ENCODE data around the gene NALCN. TPM values are rescaled to one million over a fixed set of nuclear protein-coding genes. Genes with fewer than 3 reads are reported as not detected.

The NALCN gene
- total and polyA plus RNA-seq, 4 donors: 0.11 to 0.64 (median 0.37) TPM

DNA sequence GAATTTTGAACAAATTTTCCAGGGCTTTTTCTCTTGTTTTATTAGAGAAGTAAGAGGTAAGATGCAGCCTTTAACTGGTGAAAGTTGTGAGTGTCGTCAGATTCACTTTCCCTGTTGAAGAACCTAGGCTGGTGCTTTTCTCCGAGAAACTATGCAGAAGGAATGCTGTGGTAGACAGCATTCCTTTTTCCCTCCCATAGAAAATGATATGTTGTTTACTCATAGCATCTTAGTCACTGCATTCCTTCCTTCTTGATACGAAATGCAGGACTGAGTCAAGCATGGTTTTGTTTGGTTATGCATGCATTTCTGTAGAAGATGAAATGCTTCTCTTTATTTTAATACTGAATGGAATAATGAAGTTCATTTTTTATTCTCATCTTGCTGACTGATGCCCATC, 39.6 kb upstream of the NALCN start:
- Histone ChIP-seq H3K4me3 (no peak overlapping the region), H3K27ac (ENCODE audit: low read depth in 1 of 2, low read length in 1 of 2) (no peak overlapping the region), H3K4me1 (ENCODE audit: control insufficient read depth in 5 of 5, insufficient read depth in 5 of 5, low read length in 5 of 5) (peaks cover 0 to 2% (median 0%) of the 10 kb centered on the region in 5 donors), H3K27me3 (ENCODE audit: control insufficient read depth in 3 of 3, insufficient read depth in 3 of 3, low read length in 2 of 3) (no peaks in the 10 kb centered on the region), H3K36me3 (ENCODE audit: control insufficient read depth in 4 of 4, insufficient read depth in 4 of 4, low read length in 4 of 4) (no peaks in the 10 kb centered on the region), H3K9ac (ENCODE audit: insufficient read depth in 1 of 2, low read length in 2 of 2) (no peak overlapping the region), H3K9me3 (ENCODE audit: control insufficient read depth in 4 of 4, insufficient read depth in 3 of 4, low read length in 3 of 4) (peaks cover 0 to 1% (median 0%) of the 10 kb centered on the region in 4 donors)
- DNase-seq (no peak), ATAC-seq (ENCODE audit: insufficient read depth, low FRiP score) (peak; percentile 59)
- 28 to 52% methylated on average over 3 of the region's 3 CpGs for WGBS, 2 donors
- TF ChIP-seq, protein P1, sequence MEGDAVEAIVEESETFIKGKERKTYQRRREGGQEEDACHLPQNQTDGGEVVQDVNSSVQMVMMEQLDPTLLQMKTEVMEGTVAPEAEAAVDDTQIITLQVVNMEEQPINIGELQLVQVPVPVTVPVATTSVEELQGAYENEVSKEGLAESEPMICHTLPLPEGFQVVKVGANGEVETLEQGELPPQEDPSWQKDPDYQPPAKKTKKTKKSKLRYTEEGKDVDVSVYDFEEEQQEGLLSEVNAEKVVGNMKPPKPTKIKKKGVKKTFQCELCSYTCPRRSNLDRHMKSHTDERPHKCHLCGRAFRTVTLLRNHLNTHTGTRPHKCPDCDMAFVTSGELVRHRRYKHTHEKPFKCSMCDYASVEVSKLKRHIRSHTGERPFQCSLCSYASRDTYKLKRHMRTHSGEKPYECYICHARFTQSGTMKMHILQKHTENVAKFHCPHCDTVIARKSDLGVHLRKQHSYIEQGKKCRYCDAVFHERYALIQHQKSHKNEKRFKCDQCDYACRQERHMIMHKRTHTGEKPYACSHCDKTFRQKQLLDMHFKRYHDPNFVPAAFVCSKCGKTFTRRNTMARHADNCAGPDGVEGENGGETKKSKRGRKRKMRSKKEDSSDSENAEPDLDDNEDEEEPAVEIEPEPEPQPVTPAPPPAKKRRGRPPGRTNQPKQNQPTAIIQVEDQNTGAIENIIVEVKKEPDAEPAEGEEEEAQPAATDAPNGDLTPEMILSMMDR (IDR thresholded peaks at IDR 0.05; ENCODE audit: control extremely low read depth, extremely low read depth): no peak

GRCh38 chr13:101454767-101455166, 38.5 kb upstream of the NALCN start:
- ATAC-seq (ENCODE audit: insufficient read depth, low FRiP score) (no peak), DNase-seq (no peak)
- Histone ChIP-seq H3K4me1 (ENCODE audit: control insufficient read depth in 5 of 5, insufficient read depth in 5 of 5, low read length in 5 of 5) (peaks cover 0 to 2% (median 0%) of the 10 kb centered on the region in 5 donors), H3K36me3 (ENCODE audit: control insufficient read depth in 4 of 4, insufficient read depth in 4 of 4, low read length in 4 of 4) (no peaks in the 10 kb centered on the region), H3K27ac (ENCODE audit: low read depth in 1 of 2, low read length in 1 of 2) (no peak overlapping the region), H3K4me3 (no peak overlapping the region), H3K9ac (ENCODE audit: insufficient read depth in 1 of 2, low read length in 2 of 2) (no peak overlapping the region), H3K27me3 (ENCODE audit: control insufficient read depth in 3 of 3, insufficient read depth in 3 of 3, low read length in 2 of 3) (no peaks in the 10 kb centered on the region), H3K9me3 (ENCODE audit: control insufficient read depth in 4 of 4, insufficient read depth in 3 of 4, low read length in 3 of 4) (peaks cover 0 to 1% (median 0%) of the 10 kb centered on the region in 4 donors)
- WGBS, 2 donors: 46 to 57% methylated on average over 2 of the region's 2 CpGs
- TF ChIP-seq, protein P1 (IDR thresholded peaks at IDR 0.05; ENCODE audit: control extremely low read depth, extremely low read depth): no peak

- Histone ChIP-seq H3K4me3 (peak overlapping the region; percentile 45), H3K36me3 (ENCODE audit: control insufficient read depth in 4 of 4, insufficient read depth in 4 of 4, low read length in 4 of 4) (no peaks in the 10 kb centered on the region), H3K27ac (ENCODE audit: low read depth in 1 of 2, low read length in 1 of 2) (peak overlapping the region in 1 of 2 donors; percentile 65), H3K9ac (ENCODE audit: insufficient read depth in 1 of 2, low read length in 2 of 2) (no peak overlapping the region), H3K4me1 (ENCODE audit: control insufficient read depth in 5 of 5, insufficient read depth in 5 of 5, low read length in 5 of 5) (peaks cover 0 to 2% (median 0%) of the 10 kb centered on the region in 5 donors), H3K27me3 (ENCODE audit: control insufficient read depth in 3 of 3, insufficient read depth in 3 of 3, low read length in 2 of 3) (no peaks in the 10 kb centered on the region), H3K9me3 (ENCODE audit: control insufficient read depth in 4 of 4, insufficient read depth in 3 of 4, low read length in 3 of 4) (peaks cover 0 to 1% (median 0%) of the 10 kb centered on the region in 4 donors)
- DNase-seq (peak in 1 of 3 donors; percentile 14), ATAC-seq (ENCODE audit: insufficient read depth, low FRiP score) (peak; percentile 60)
- WGBS, 2 donors: 6 to 8% methylated on average over 36 to 41 of the region's 41 CpGs
- TF ChIP-seq, protein P1 (IDR thresholded peaks at IDR 0.05; ENCODE audit: control extremely low read depth, extremely low read depth): no peak
Observed at GRCh38 chr13:101453784-101454201, 37.5 kb upstream of the NALCN start.

All from lung (tissue), 12 donors.